HG03175 (cell line): ENCODE data around the gene MAML2.

ENCODE experiments used
- ATAC-seq: cut with Tn5 transposase; IDR thresholded peaks from one replicate; pipeline ENCODE4 v1.9.1; 2021; ENCODE audit warnings: mild to moderate bottlenecking, moderate library complexity; ENCODE audit not compliant: unreplicated experiment

Gene MAML2

GRCh38 chr11:95937358-95937757, 405.6 kb downstream of the MAML2 start:
- no peak for ATAC-seq

DNA sequence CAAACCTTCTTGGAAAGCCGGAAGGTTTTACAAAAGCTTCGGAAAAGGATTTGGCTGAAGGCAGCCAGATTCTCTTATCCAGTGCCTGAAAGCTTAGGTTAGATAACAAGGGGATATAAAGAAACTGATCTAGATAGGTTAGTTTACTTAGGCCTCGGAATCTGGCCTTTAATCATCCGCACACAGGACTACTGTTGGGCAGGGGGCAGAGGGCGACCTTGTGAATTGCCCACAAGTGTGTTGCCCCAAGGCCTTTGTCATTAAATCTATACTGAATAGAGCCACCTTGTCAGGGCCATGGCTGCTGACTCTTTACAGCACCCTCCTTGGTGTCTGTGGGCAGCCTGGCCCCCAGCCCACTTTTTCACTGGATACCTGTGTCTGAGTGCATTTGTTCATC, 409.4 kb downstream of the MAML2 start:
- no peak for ATAC-seq

GRCh38 chr11:95931916-95932315, 411.1 kb downstream of the MAML2 start:
- no peak for ATAC-seq

GRCh38 chr11:95930948-95931347, 412.0 kb downstream of the MAML2 start:
- no peak for ATAC-seq

DNA sequence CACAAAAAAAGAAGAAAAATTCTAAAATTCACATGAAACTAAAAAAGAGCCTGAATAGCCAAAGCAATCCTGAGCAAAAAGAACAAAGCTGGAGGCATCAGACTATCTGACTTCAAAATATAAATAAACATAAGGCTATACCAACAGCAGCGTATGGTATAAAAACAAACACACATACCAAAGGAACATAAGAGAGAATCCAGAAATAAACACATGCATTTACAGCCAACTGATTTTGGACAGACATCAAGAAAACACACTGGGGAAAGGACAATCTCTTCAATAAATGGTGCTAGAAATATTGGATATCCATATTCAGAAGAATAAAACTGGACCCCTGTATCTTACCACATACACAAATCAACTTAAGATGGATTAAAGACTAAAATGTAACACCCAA, 416.3 kb downstream of the MAML2 start:
- no peak for ATAC-seq
